Spleen (tissue), 7 donors: ENCODE data around the gene GOSR1.

ENCODE experiments used
- CTCF ChIP-seq, 11 experiments: fragments of 200-600 bp in 7 of 11; fragments of 450-650 bp in 4 of 11; sonication (generic) in 4 of 11; IDR thresholded peaks in 8 of 11; conservative IDR thresholded peaks in 3 of 11; 1 replicate in 7 of 11; 2 replicates in 4 of 11; pipeline versions ENCODE4 v1.4.0 to v1.8.0; 2016 to 2021; ENCODE audit warnings: antibody characterized with exemption in 11 of 11, inconsistent platforms in 4 of 11, mild to moderate bottlenecking in 1 of 11
- POLR2AphosphoS5 ChIP-seq, 3 donors: sonication (generic); formaldehyde crosslinking; IDR thresholded peaks; one replicate each; pipeline ENCODE4 v1.5.1; 2017; ENCODE audit warnings: antibody characterized with exemption in 3 of 3
- donor health status: DM: no; HTN: no; CAD: no; lungs with moderate emphysema.
- donor health status: DM: no; HTN: no; CAD: no.
- donor health status: DM: no; HTN: no; CAD: no.

DNA sequence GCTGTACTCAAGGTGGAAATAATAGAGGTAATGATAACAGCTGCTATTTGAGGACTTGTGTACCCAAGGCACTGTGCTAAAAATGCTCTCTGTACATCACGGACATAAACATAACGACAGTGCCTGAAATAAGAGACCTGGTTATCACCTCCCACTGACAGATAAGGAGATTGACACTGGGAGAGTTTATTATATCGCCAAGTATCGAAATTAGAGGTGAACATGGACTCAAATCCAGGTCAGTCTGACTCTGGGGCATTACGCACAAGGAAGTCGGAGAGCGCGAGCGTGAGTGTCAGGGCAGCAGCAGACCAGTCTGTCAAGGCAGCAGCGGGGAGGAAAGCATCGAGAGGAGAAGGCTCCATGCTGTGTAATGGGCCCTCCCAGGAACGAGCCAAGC is 57.1 kb downstream of the GOSR1 start:
- TF ChIP-seq POLR2AphosphoS5 (IDR thresholded peaks at IDR 0.05) (no peak), CTCF (IDR thresholded peaks at IDR 0.05 in 8 of 11, conservative IDR thresholded peaks at IDR 0.05 in 3 of 11) (no peak)
